GM12878 (cell line): Measurements from ENCODE around the gene PSMA7. TPM values are rescaled to one million over a fixed set of nuclear protein-coding genes. Genes with fewer than 3 reads are reported as not detected.

Experiments used
- ATAC-seq: fragments of 200-7000 bp; cut with Tn5 transposase; 3 replicates; pipeline ENCODE4 v1.9.1; 2020; ENCODE audit warnings: mild to moderate bottlenecking, moderate library complexity
- BruUV-seq: library from RNA; stranded (reverse); fragments of 400-500 nt; replicated peaks from 2 replicates; lab custom pipeline; 2021; lab: Mats Ljungman, UMichigan
- CTCF ChIA-PET: fragments of 300-600 bp; sonication (Branson Sonifier 250); formaldehyde crosslinking; extraction: SDS; loops from one replicate; lab custom pipeline; 2021; ENCODE audit warnings: inconsistent platforms; lab: Yijun Ruan, JAX
- POLR2A ChIA-PET: fragments of 350-600 bp; formaldehyde crosslinking; extraction: SDS; loops from one replicate; lab custom pipeline; 2021; ENCODE audit warnings: inconsistent platforms; lab: Charles Lee
- RAD21 ChIA-PET: fragments of 300-600 bp; sonication (Branson Sonifier 250); formaldehyde crosslinking; loops from one replicate; lab custom pipeline; 2023; ENCODE audit warnings: antibody characterized with exemption; ENCODE audit not compliant: unreplicated experiment; lab: Charles Lee
- SMC1A ChIA-PET: fragments of 300-600 bp; sonication (Branson Sonifier 250); formaldehyde crosslinking; loops from one replicate; lab custom pipeline; 2023; ENCODE audit not compliant: unreplicated experiment, uncharacterized antibody; lab: Charles Lee
- DNase-seq: peaks from one replicate; pipeline ENCODE4 v3.0.0-alpha.2; 2011; ENCODE audit warnings: low read depth, low spot score
- FAIRE-seq: peaks from 3 replicates; lab custom pipeline; 2011; peaks lifted over from hg19 to GRCh38; lab: Jason Lieb, UNC
- H2AFZ ChIP-seq: 2 replicates; pipeline ENCODE4 v1.6.0; 2011; ENCODE audit warnings: low read depth, low read length, control low read depth; ENCODE audit not compliant: control insufficient read depth
- H3K27ac ChIP-seq: 2 replicates; pipeline ENCODE4 v1.5.1; 2011; ENCODE audit warnings: control low read depth; ENCODE audit not compliant: control insufficient read depth, insufficient read depth
- H3K27me3 ChIP-seq, 2 experiments: replicated peaks in 1 of 2; 2 replicates each; pipeline versions ENCODE4 v1.6.0 to v1.6.1; 2011; ENCODE audit warnings: low read length in 1 of 2; ENCODE audit not compliant: control insufficient read depth in 2 of 2, insufficient read depth in 2 of 2
- H3K36me3 ChIP-seq, 2 experiments: 2 replicates each; pipeline ENCODE4 v1.5.1; 2011; ENCODE audit warnings: low read length in 1 of 2; ENCODE audit not compliant: control insufficient read depth in 2 of 2, insufficient read depth in 2 of 2
- H3K4me1 ChIP-seq: 2 replicates; pipeline ENCODE4 v1.6.1; 2011; ENCODE audit warnings: mild to moderate bottlenecking, low read length, moderate library complexity, mixed read lengths; ENCODE audit not compliant: control insufficient read depth, insufficient read depth
- H3K4me2 ChIP-seq: 2 replicates; pipeline ENCODE4 v1.6.0; 2011; ENCODE audit warnings: control low read depth; ENCODE audit not compliant: control insufficient read depth, insufficient read depth
- H3K4me3 ChIP-seq: fragments of 200-600 bp; sonication (generic); 2 replicates; pipeline ENCODE4 v1.5.1; 2016
- H3K79me2 ChIP-seq: 2 replicates; pipeline ENCODE4 v1.6.0; 2011; ENCODE audit warnings: low read length; ENCODE audit not compliant: control insufficient read depth, insufficient read depth
- H3K9ac ChIP-seq: 2 replicates; pipeline ENCODE4 v1.8.0; 2011; ENCODE audit warnings: low read length, control low read depth, mixed read lengths; ENCODE audit not compliant: control insufficient read depth, insufficient read depth
- H3K9me3 ChIP-seq: replicated peaks from 3 replicates; pipeline ENCODE4 v1.5.1; 2011; ENCODE audit warnings: mild to moderate bottlenecking, low read length; ENCODE audit not compliant: control insufficient read depth, insufficient read depth
- H4K20me1 ChIP-seq: 2 replicates; pipeline ENCODE4 v1.6.0; 2011; ENCODE audit not compliant: control insufficient read depth, insufficient read depth
- FOXM1 ChIP-seq: IDR thresholded peaks from 2 replicates; pipeline ENCODE4 v1.6.1; 2012; ENCODE audit warnings: low read depth, mild to moderate bottlenecking, inconsistent platforms, low read length, moderate library complexity
- HDAC2 ChIP-seq: fragments of 200-600 bp; sonication (generic); IDR thresholded peaks from 2 replicates; pipeline ENCODE4 v1.6.1; 2017
- POLR2AphosphoS2 ChIP-seq: IDR thresholded peaks from 2 replicates; pipeline ENCODE4 v1.6.1; 2011; ENCODE audit warnings: low read depth, mild to moderate bottlenecking, low read length, improper control_type of control experiment, moderate library complexity
- SUPT20H ChIP-seq: IDR thresholded peaks from 2 replicates; pipeline ENCODE4 v1.6.1; 2011; ENCODE audit warnings: low read depth, mild to moderate bottlenecking, low read length, moderate library complexity, borderline replicate concordance; ENCODE audit not compliant: control insufficient read depth
- TARDBP ChIP-seq: IDR thresholded peaks from 2 replicates; pipeline ENCODE4 v1.6.1; 2016; ENCODE audit warnings: borderline replicate concordance
- USF1 ChIP-seq: IDR thresholded peaks from 2 replicates; pipeline ENCODE4 v1.6.1; 2011; ENCODE audit warnings: borderline replicate concordance, low read depth, mild to moderate bottlenecking, moderate library complexity, mixed read lengths, low read length; ENCODE audit not compliant: insufficient read depth; ENCODE audit errors: extremely low read length
- ZBTB4 ChIP-seq: fragments of 450-650 bp; formaldehyde crosslinking; IDR thresholded peaks from 2 replicates; pipeline ENCODE4 v1.4.0; 2022; ENCODE audit warnings: mild to moderate bottlenecking, moderate library complexity
- WGBS: methylation state at CpG from one replicate; pipeline ENCODE4 v1.1.6; 2016; ENCODE audit warnings: low lambda C conversion rate; ENCODE audit not compliant: insufficient replicate concordance, insufficient coverage; ENCODE audit errors: missing lambda C conversion rate; 5-methylcytosine and 5-hydroxymethylcytosine counted together
- in situ Hi-C: fragments of 300-500 bp; cut with MboI; formaldehyde crosslinking; loops from 9 replicates; pipeline ENCODE4 v1.14.3; 2018; ENCODE audit warnings: mixed read lengths
- intact Hi-C: fragments of 100-400 bp; cut with micrococcal nuclease; formaldehyde crosslinking; loops from one replicate; pipeline ENCODE4 v1.14.2; 2022; ENCODE audit not compliant: unreplicated experiment
- polyA plus RNA-seq, 11 experiments: library from polyadenylated mRNA; depleted of rRNA in 4 of 11; unstranded in 6 of 11; stranded (reverse) in 5 of 11; fragments of >200 nt; fragmentation: Nextera tagmentation in 4 of 11; fragmentation: Illumina TruSeq in 1 of 11; extraction: Ambion mirVana in 4 of 11; extraction: Trizol in 1 of 11; gene quantifications; 1 replicate in 1 of 11; 2 replicates in 10 of 11; pipeline versions ENCODE4 v1.2.1 to v1.2.3, GENCODE V29; 2011 to 2016; ENCODE audit warnings: inconsistent platforms in 2 of 11, missing spikeins in 2 of 11, low read depth in 1 of 11
- total RNA-seq, 4 experiments: library from RNA; depleted of rRNA in 3 of 4; stranded (reverse); fragments of >200 nt in 3 of 4; fragmentation: Illumina TruSeq in 1 of 4; extraction: Trizol in 1 of 4; gene quantifications; 2 replicates each; pipeline versions ENCODE4 v1.2.1 to v1.2.3, GENCODE V29; 2013 to 2021

The PSMA7 gene
- total and polyA plus RNA-seq, 10 of the 15 experiments (the other 5 are each of a cell fraction or from before 2014, with no cell fraction given) = 216 to 857 (median 368) TPM

- no peaks in the 10 kb centered on the region for H3K27me3 ChIP-seq
- FAIRE-seq (no peak), DNase-seq (no peak), ATAC-seq (no peak)
- ChIA-PET RAD21 (no interaction called here), POLR2A (no interaction called here), SMC1A (no interaction called here), CTCF (interaction anchor here (1.2 to 1.5 kb wide), 2 partner anchors 13 to 146 kb away, joined by 5 to 8 read pairs; no protein-coding TSS in a partner anchor)
- H3K36me3 ChIP-seq = peaks cover 16 to 26% of the 10 kb centered on the region in 2 experiments; a peak in 3 of 4 replicates
- peaks cover 9% of the 10 kb centered on the region for H3K4me1 ChIP-seq
- no TSS peak for BruUV-seq
- whole genome bisulfite sequencing = 91% methylated on average over 17 of the region's 25 CpGs
- no peaks in the 10 kb centered on the region; the same call in 2 of the 3 replicates for H3K9me3 ChIP-seq
- in situ Hi-C loops = no loop called here
- no peak overlapping the region for H3K9ac ChIP-seq
- H3K79me2 ChIP-seq = peaks cover 6% of the 10 kb centered on the region
- no peak overlapping the region for H3K27ac ChIP-seq
- no peaks in the 10 kb centered on the region for H4K20me1 ChIP-seq
- no peak overlapping the region for H3K4me2 ChIP-seq
- H2AFZ ChIP-seq = no peak overlapping the region
- intact Hi-C loops = loop anchor here (1.0 kb wide), 1 partner anchor 146 kb away; no protein-coding TSS in a partner anchor
- TF ChIP-seq HDAC2 (no peak), FOXM1 (no peak), TARDBP (no peak), SUPT20H (no peak), ZBTB4 (CRISPR knock-in tag) (no peak), POLR2AphosphoS2 (no peak), USF1 (no peak)
- H3K4me3 ChIP-seq = no peak overlapping the region
Observed at GRCh38 chr20:62157387-62158087, 14.3 kb upstream of the PSMA7 start.
